Measurements from ENCODE around the gene BAZ2A.
A peak's percentile ranks its signal among the peaks of the same experiment; 100 is the strongest.

BAZ2A gene

GRCh38 chr12:56635806-56636674 is 5.9 kb upstream of the BAZ2A start:
- peak; percentile 87 for DNase-seq (ENCODE audit: low spot score)

- peak; percentile 85 for DNase-seq (ENCODE audit: low spot score)
These were observed 5.0 kb upstream of the BAZ2A start for GRCh38 chr12:56634837-56635791.

GRCh38 chr12:56634242-56634836 is 4.2 kb upstream of the BAZ2A start:
- peak; percentile 81 for DNase-seq (ENCODE audit: low spot score)

GRCh38 chr12:56633468-56634241 is 3.5 kb upstream of the BAZ2A start:
- no peak for DNase-seq (ENCODE audit: low spot score)

- DNase-seq (ENCODE audit: low spot score): peak; percentile 56
These were observed 2.8 kb upstream of the BAZ2A start for GRCh38 chr12:56632701-56633467.

- DNase-seq (ENCODE audit: low spot score): peak; percentile 89
These were observed 1.9 kb upstream of the BAZ2A start for GRCh38 chr12:56631790-56632700.

GRCh38 chr12:56629459-56630179 is 507 bp downstream of the BAZ2A start:
- no peak for DNase-seq (ENCODE audit: low spot score)

- DNase-seq (ENCODE audit: low spot score): peak; percentile 62
These were observed 1.3 kb downstream of the BAZ2A start for GRCh38 chr12:56628671-56629458.

GRCh38 chr12:56626701-56627100 is 3.4 kb downstream of the BAZ2A start:
- no peak for DNase-seq (ENCODE audit: low spot score)

GRCh38 chr12:56622535-56622934 is 7.6 kb downstream of the BAZ2A start:
- DNase-seq (ENCODE audit: low spot score): no peak

GRCh38 chr12:56616925-56617324 is 13.2 kb downstream of the BAZ2A start:
- no peak for DNase-seq (ENCODE audit: low spot score)

- DNase-seq (ENCODE audit: low spot score): no peak
These were observed 13.9 kb downstream of the BAZ2A start for GRCh38 chr12:56616244-56616643.

GRCh38 chr12:56614627-56615026 is 15.5 kb downstream of the BAZ2A start:
- DNase-seq (ENCODE audit: low spot score): no peak

- DNase-seq (ENCODE audit: low spot score): no peak
These were observed 25.8 kb downstream of the BAZ2A start for GRCh38 chr12:56604355-56604754.

- DNase-seq (ENCODE audit: low spot score): no peak
These were observed 27.9 kb downstream of the BAZ2A start for GRCh38 chr12:56602239-56602638.

- DNase-seq (ENCODE audit: low spot score): no peak
These were observed 28.6 kb downstream of the BAZ2A start for GRCh38 chr12:56601503-56601902.

- DNase-seq (ENCODE audit: low spot score): no peak
These were observed 29.4 kb downstream of the BAZ2A start for GRCh38 chr12:56600753-56601152.

- DNase-seq (ENCODE audit: low spot score): no peak
These were observed 30.3 kb downstream of the BAZ2A start for GRCh38 chr12:56599797-56600196.

Measured in ecto neural progenitor cell (in vitro differentiated cells).